Activated CD8-positive, alpha-beta memory T cell treated with anti-CD3 and anti-CD28 coated beads, Interleukin-2, amount 50 U/mL, for 48 hours (primary cell): ENCODE data around the gene ARHGAP36.

Experiments
- DNase-seq: peaks from one replicate; pipeline ENCODE4 v3.0.0-alpha.2; 2020

The ARHGAP36 gene

GRCh38 chrX:131072871-131073571, 14.9 kb downstream of the ARHGAP36 start:
- DNase-seq: no peak

GRCh38 chrX:131073607-131074006, 15.5 kb downstream of the ARHGAP36 start:
- DNase-seq: no peak

- no peak for DNase-seq
Observed at GRCh38 chrX:131081772-131082740, 23.9 kb downstream of the ARHGAP36 start.

- DNase-seq: no peak
Observed at GRCh38 chrX:131083510-131084142, 25.5 kb downstream of the ARHGAP36 start.

GRCh38 chrX:131084145-131084544, 26.0 kb downstream of the ARHGAP36 start:
- no peak for DNase-seq

- no peak for DNase-seq
Observed at GRCh38 chrX:131136776-131137175, 78.6 kb downstream of the ARHGAP36 start.

- DNase-seq: no peak
Observed at GRCh38 chrX:131139072-131139471, 80.9 kb downstream of the ARHGAP36 start.
